Hippocampal formation (tissue), 2 donors: ENCODE data around the gene ZCCHC14.
"Not testable (repeated sequence)": the region's sequence is repeated elsewhere in the genome, so short reads cannot be mapped to it uniquely, and the experiment has no call there.

Experiments used
- DNase-seq, 2 donors: peaks; one replicate each; lab custom pipeline; 2025; lab: John Stamatoyannopoulos, UW

Gene ZCCHC14

DNA sequence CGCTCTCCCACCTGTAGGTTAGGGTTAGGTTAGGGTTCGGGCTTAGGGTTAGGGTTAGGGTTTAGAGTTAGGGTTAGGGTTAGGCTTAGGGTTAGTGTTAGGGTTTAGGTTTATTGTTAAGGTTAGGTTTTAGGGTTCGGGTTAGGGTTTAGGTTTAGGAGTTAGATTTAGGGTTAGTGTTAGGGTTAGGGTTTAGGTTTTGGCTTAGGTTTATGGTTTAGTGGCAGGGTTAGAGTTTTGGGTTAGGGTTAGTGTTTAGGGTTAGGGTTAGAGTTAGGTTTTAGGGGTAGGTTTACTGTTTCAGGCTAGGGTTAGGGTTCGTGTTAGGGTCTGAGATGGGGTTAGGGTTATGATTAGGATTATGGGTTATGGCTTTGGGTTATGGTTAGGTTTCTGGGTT is 31.6 kb upstream of the ZCCHC14 start:
- DNase-seq: no peak

- DNase-seq: not testable (repeated sequence)
Measured at GRCh38 chr16:87523605-87524004, 30.8 kb upstream of the ZCCHC14 start.

DNA sequence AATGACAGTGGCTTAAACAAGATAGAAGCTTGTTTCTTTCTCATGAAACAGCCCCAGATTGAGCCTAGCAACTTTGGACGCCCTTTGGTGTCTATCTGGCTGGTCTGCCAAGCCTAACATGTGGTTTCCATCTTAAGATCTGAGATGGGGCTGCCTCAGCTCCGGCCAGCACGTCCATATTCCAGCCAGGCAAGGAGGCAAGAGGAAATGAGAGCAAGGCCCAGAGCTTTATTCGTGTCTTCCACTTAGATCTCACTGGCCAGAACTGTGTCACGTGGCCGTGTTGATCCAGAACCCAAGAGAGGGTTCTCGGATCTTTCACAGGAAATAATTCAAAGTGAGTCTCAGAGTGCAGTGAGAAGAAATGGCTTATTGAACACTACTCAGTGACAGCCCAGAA is 28.9 kb upstream of the ZCCHC14 start:
- DNase-seq: not testable (repeated sequence)

DNA sequence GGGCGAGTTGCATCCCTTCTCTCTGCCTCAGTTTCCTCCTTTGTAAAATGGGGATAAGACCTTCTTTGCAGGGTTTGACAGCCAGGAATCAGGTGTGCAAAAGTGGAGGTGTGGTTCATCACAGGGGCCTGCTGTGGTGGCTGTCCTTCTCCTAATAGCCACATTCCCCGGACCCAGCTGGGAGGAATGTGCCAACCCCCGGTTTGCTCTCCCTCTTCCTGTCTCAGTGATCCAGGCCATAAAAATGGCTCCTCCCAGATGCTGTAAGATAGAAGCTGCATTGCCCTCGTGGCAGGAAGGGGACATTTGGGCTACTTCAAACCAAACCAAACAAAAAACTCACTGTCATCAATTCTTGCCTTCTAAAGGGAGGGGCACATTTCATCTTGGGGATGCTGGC is 26.3 kb upstream of the ZCCHC14 start:
- DNase-seq: not testable (repeated sequence)

DNA sequence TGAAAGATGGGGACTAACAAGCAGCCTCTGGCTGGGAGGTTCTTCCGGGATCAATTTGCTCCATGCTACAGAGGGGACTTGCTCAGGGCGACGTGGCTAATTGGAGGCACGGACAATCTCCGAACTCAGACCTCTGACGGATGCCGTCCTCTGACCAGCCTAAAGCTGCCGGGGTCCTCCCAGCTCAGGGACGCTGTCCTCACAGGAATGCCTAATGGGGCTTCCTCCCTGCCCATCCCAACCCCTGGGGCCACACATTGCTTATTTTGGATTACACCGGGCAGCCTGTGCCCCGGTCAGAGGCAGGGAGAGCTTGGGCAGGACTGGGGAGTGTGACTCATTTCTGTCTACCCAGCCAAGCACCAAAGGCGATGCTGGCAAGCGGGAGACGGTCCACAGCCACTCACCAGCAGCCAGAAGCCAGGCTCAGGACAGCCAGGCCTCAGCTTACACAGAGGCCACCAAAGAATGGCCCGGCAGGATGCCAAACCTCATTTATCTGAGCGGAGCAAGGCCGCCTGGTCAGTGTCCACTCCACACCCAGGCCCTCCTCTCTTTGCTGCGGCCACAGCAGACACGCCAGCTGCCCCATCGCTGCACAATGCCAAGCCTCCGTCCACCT is 25.7 kb upstream of the ZCCHC14 start:
- not testable (repeated sequence) for DNase-seq

- peak in 1 of 2 donors; percentile 27 for DNase-seq
Measured at GRCh38 chr16:87517610-87518429, 25.0 kb upstream of the ZCCHC14 start.

DNA sequence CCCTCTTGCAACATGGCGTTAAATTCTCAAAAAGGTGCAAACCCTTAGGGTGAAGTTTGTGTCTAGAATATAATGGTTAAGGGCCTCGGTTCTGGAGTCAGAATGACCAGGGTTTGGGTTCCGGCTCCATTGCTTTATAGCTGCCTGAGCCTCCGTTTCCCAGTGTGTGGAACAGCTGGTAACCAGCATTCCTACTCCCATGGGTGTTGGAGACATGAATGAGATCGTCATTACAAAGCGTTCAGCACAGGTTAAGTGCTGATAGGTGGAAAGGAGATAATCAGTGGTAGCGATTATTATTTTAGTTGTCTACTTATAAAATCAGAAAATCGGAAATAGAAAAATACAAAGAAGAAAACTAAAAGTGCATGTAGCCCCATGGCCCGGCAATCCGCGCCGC is 23.5 kb upstream of the ZCCHC14 start:
- no peak for DNase-seq

DNA sequence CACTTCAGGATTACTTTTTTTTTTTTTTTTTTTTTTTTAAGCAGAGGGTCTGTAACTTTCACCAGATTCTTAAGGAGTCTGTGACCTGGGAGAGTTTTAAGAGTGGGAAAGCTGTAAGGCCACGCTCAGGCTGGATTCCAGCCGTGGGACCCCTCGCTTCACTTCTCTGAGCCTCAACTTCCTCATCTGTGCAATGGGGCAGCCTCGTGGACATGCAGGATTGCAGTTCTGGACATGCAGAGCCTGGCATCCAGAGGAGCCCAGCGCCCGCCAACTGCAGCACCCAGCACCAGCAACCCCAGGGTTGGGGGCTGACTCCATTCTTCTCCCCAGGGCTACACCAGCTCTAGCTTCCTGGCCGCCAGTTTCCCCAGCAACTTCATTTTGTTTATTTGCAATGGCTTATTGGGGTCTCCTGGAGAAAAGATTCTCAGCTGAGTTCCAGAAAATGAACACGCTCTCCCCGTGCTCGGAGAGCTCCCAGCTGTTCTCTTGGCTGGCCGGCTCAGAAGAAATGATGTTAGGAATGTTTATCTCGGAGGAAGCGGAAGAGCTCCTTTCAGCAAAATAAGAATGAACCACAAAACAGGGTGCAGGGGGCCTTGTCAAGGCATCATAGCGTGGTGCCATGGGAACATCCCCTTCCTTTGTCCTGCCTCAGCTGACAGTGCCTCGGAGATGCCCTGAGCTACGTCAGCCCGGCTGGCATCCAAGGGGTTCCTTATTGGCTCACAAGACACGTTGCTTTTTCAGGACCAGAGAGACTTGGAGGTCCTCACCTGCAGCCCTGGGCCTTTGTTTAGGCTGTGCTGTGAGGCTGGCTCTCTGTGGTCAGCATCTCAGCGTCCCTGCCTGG is 22.9 kb upstream of the ZCCHC14 start:
- DNase-seq: no peak

GRCh38 chr16:87509778-87510177 is 17.0 kb upstream of the ZCCHC14 start:
- DNase-seq: not testable (repeated sequence)

- no peak for DNase-seq
Measured at GRCh38 chr16:87507351-87508069, 14.7 kb upstream of the ZCCHC14 start.

DNA sequence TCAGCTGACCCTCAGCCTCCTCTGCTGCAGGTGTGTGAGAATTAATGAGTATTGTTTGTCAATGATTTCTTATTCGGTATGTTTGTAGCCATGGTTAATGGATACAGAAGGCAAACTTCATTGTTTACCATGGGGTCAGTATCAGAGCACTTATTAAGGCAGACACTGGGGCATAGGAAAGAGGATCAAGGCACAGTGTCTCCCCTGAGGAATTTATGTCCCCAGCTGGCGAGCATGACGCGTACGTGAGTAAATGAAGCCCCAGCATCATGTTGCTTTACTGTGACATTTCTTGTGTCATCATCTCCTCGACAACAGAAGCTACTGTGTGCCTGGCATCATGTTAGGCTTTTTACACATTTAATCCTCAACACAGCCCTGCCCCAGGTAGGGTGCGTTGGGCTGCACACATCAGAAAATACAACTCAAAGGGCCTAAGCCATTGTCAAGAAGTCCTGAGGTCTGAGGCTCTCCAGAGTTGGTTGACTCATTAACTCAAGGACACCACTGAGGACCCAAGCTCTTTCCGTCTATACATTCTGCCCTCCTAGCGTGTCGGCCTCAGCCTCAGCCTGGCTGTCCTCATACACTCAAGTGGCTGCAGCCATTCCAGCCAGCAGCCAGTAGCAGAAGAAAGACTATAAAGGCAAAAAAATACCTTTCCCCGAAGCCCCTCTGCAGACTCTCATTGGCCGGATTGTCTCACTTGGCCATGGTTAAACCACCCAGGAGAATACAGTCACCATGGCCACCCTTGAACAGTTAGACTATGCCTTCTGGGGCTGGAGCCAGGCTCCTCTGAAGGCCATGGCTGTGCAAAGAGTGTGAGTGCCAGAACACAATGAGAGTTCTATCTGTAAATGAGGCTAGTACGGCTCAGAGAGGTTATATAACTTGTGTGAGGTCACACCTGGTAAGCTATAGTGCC is 13.9 kb upstream of the ZCCHC14 start:
- DNase-seq: no peak

- DNase-seq: no peak
Measured at GRCh38 chr16:87505834-87506233, 13.0 kb upstream of the ZCCHC14 start.

DNA sequence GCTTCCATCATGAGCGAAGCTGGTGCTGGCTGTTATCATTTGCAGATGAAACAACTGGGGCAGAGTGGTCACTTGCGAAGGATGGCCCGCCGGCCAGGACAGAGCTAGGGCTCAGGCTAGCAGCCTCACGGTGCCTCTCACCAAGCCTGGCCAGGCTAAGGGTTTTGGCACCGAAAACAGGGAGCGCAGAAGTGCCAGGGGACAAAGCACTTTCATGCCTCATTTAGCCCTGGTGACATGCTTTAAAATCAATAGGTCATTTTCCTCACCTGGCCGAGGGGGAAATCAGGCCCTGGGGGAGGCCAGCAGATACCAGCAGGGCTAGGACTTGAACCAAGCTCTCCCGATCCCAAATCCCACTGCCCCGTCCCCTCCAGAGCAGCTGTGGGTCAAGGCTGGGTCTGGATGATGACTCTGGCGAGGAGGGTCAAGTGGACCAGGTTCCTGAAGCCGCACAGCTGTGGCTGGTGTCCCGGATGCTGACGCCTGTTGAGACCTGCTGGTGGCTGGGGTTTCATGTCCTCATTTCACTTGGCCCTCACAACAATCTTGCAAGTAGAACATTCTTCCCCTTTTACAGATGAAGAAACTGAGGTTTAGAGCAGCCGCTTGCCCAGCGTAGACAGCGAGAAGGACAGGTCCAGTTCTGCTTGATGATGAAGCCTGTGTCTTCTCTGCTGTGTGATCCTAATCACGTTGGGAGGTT is 10.6 kb upstream of the ZCCHC14 start:
- DNase-seq: not testable (repeated sequence)

GRCh38 chr16:87502308-87502969 is 9.6 kb upstream of the ZCCHC14 start:
- DNase-seq: no peak

DNA sequence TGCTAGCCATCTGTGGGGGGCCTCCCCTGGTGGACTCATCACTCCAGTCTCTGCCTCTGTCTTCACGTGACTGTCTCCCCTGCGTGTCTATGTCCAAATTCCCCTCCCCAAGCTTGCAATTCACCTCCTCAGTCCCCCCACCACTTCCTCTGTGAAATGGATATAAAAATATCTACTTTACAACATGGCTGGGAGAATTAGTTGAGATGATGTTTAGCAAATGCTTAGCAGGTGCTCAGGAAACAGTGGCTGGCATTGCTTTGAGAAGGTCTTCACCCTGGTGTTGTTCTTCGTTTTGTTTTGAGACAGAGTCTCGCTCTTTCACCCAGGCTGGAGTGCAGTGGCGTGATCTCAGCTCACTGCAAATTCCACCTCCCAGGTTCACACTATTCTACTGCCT is 8.3 kb upstream of the ZCCHC14 start:
- no peak for DNase-seq

- no peak for DNase-seq
Measured at GRCh38 chr16:87499189-87499486, 6.3 kb upstream of the ZCCHC14 start.

DNA sequence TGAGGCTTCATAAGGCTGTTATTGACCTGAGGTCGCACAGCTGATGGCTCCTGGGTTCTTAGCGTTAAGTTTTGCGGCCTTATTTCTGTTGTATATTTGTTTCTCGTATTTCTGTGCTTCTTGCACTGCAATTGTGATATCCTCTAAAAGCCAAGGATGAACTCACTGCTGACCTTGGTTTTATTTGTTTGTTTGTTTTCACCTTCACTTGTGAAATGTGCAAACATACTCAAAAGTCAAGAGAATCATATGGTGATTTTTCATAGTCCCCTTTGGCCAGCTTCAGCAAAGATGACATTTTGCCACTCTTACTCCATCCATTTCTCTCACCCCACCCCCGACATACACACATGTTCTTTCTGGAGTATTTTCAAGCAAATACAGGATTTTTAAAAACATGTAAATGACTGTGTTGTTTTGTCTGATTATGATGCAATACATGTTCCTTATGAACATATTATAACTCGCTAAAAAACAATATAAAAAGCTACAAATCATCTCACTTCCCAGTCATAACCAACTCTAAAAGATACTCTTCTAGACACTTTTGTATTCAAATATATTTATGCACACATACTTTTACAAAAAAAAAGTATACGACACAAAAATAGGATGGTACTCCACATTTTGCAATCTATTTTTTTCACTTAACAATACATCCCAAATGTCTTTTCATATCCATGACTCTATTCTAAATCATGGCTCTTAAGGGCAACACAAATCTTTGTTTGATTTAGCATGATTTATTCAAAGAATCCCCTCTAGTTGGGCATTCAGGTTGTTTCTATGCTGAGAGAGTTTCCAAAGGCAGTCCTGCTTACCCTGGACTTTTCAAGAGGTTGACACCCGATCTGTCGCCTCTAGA is 5.7 kb upstream of the ZCCHC14 start:
- DNase-seq: no peak

DNA sequence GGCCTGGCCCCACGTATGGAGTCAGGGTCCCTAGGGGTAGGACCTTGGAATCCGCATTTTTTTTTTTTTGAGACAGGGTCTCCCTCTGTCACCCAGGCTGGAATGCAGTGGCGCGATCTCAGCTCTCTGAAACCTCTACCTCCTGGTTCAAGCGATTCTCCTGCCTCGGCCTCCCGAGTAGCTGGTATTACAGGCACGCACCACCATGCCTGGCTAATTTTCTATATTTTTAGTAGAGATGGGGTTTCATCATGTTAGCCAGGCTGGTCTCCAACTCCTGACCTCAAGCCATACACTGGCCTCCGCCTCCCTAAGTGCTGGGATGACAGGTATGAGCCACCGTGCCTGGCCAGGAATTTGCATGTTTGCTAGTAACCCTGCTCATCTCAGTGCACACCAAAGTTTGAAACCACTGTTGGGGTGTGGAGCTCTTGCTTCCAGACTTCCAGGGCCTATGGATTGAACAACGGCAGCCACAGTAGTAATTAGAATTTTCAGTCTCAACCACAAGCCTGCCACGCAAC is 5.0 kb upstream of the ZCCHC14 start:
- DNase-seq: not testable (repeated sequence)
